ENCODE measurements around the gene FERMT3. TPM values are rescaled to one million over a fixed set of nuclear protein-coding genes. Genes with fewer than 3 reads are reported as not detected.

The FERMT3 gene
- total RNA-seq, 8 experiments from 2014 or later = 0.63 to 3.2 (median 2.2) TPM

- peak within 1 kb of the TSS; percentile 42 to 77 for H3K27ac ChIP-seq
- in situ Hi-C loops (cut with MboI; ENCODE audit: low pct_unique_long_range_greater_than_20kb in 2 of 9, low sequenced_read_pairs in 9 of 9, unreplicated experiment in 9 of 9) = no loop called here
- peak within 1 kb of the TSS; percentile 38 to 66 (median 53) for H3K4me3 ChIP-seq
- WGBS, 10 experiments = 0 to 7% (median 5%) methylated on average over 1 to 10 of the region's 62 CpGs; no CpG with 5 or more reads in 7 of the 10 experiments
- H3K4me1 ChIP-seq (replicated peaks in 1 of 2) = peaks cover 14 to 29% of the 10 kb centered on the region in 2 donors
- ATAC-seq (replicated peaks in 6 of 8) = peak; percentile 27 to 50 (median 46)
These were observed 27.5 kb downstream of the FERMT3 start, which contains the start of gene VEGFB for GRCh38 chr11:64233913-64234586. Gene VEGFB, plus strand, starts transcription at chr11:64234584. Its CDS starts 250 bp downstream, at chr11:64234834.

- Histone ChIP-seq H3K27ac (peak overlapping the region; percentile 42 to 77), H3K4me3 (peak overlapping the region; percentile 38 to 66 (median 53)), H3K4me1 (replicated peaks in 1 of 2) (peaks cover 8 to 25% of the 10 kb centered on the region in 2 donors)
- ATAC-seq (replicated peaks in 6 of 8) = peak; percentile 14 to 45 (median 38)
- WGBS, 10 experiments = 0% methylated on average over 1 of the region's 80 CpGs; no CpG with 5 or more reads in 9 of the 10 experiments
- in situ Hi-C loops (cut with MboI; ENCODE audit: low pct_unique_long_range_greater_than_20kb in 2 of 9, low sequenced_read_pairs in 9 of 9, unreplicated experiment in 9 of 9) = no loop called here
These were observed 28.3 kb downstream of the FERMT3 start for GRCh38 chr11:64234647-64235379.

GRCh38 chr11:64235437-64236161 lies 29.1 kb downstream of the FERMT3 start:
- Histone ChIP-seq H3K4me3 (peak overlapping the region; percentile 38 to 66 (median 53)), H3K27ac (peak overlapping the region in 1 of 2 donors; percentile 77), H3K4me1 (replicated peaks in 1 of 2) (peaks cover 13 to 30% of the 10 kb centered on the region in 2 donors)
- in situ Hi-C loops (cut with MboI; ENCODE audit: low pct_unique_long_range_greater_than_20kb in 2 of 9, low sequenced_read_pairs in 9 of 9, unreplicated experiment in 9 of 9) = no loop called here
- no peak for ATAC-seq (replicated peaks in 6 of 8)
- WGBS, 10 experiments = 67 to 98% (median 79%) methylated on average over 1 to 6 of the region's 12 CpGs; no CpG with 5 or more reads in 7 of the 10 experiments

- H3K4me3 ChIP-seq = no peak overlapping the region
- no peak for ATAC-seq (replicated peaks in 6 of 8)
- in situ Hi-C loops (cut with MboI; ENCODE audit: low pct_unique_long_range_greater_than_20kb in 2 of 9, low sequenced_read_pairs in 9 of 9, unreplicated experiment in 9 of 9) = no loop called here
- WGBS, 10 experiments = 77 to 100% methylated on average over 1 to 4 of the region's 12 CpGs; no CpG with 5 or more reads in 8 of the 10 experiments
- H3K4me1 ChIP-seq (replicated peaks in 1 of 2) = peaks cover 9 to 27% of the 10 kb centered on the region in 2 donors
- no peak overlapping the region for H3K27ac ChIP-seq
These were observed 31.0 kb downstream of the FERMT3 start for GRCh38 chr11:64237484-64237951.

GRCh38 chr11:64238076-64238475 lies 31.6 kb downstream of the FERMT3 start:
- WGBS, 10 experiments = 83 to 100% (median 100%) methylated on average over 1 to 7 of the region's 9 CpGs; no CpG with 5 or more reads in 5 of the 10 experiments
- in situ Hi-C loops (cut with MboI; ENCODE audit: low pct_unique_long_range_greater_than_20kb in 2 of 9, low sequenced_read_pairs in 9 of 9, unreplicated experiment in 9 of 9) = no loop called here
- no peak overlapping the region for H3K4me3 ChIP-seq
- no peak overlapping the region for H3K27ac ChIP-seq
- H3K4me1 ChIP-seq (replicated peaks in 1 of 2) = peaks cover 11 to 30% of the 10 kb centered on the region in 2 donors
- ATAC-seq (replicated peaks in 6 of 8) = no peak

- H3K4me1 ChIP-seq (replicated peaks in 1 of 2) = peaks cover 11 to 23% of the 10 kb centered on the region in 2 donors
- in situ Hi-C loops (cut with MboI; ENCODE audit: low pct_unique_long_range_greater_than_20kb in 2 of 9, low sequenced_read_pairs in 9 of 9, unreplicated experiment in 9 of 9) = no loop called here
- 53 to 100% (median 88%) methylated on average over 1 to 4 of the region's 5 CpGs; no CpG with 5 or more reads in 3 of the 10 experiments for WGBS, 10 experiments
- ATAC-seq (replicated peaks in 6 of 8) = no peak
- no peak overlapping the region for H3K4me3 ChIP-seq
- H3K27ac ChIP-seq = no peak overlapping the region
These were observed 32.5 kb downstream of the FERMT3 start for GRCh38 chr11:64238999-64239398.

GRCh38 chr11:64239662-64240434 lies 33.3 kb downstream of the FERMT3 start:
- WGBS, 10 experiments = 0 to 100% (median 68%) methylated on average over 1 to 8 of the region's 11 CpGs; no CpG with 5 or more reads in 1 of the 10 experiments
- in situ Hi-C loops (cut with MboI; ENCODE audit: low pct_unique_long_range_greater_than_20kb in 2 of 9, low sequenced_read_pairs in 9 of 9, unreplicated experiment in 9 of 9) = no loop called here
- peak overlapping the region; percentile 90 to 99 for H3K27ac ChIP-seq
- H3K4me3 ChIP-seq = peak overlapping the region; percentile 52 to 81 (median 65)
- peaks cover 11 to 22% of the 10 kb centered on the region in 2 donors for H3K4me1 ChIP-seq (replicated peaks in 1 of 2)
- no peak for ATAC-seq (replicated peaks in 6 of 8)

- H3K4me3 ChIP-seq = peak within 1 kb of the TSS; percentile 52 to 81 (median 65)
- H3K27ac ChIP-seq = peak within 1 kb of the TSS; percentile 90 to 99
- WGBS, 10 experiments = 0 to 15% (median 1%) methylated on average over 3 to 12 of the region's 58 CpGs; no CpG with 5 or more reads in 3 of the 10 experiments
- in situ Hi-C loops (cut with MboI; ENCODE audit: low pct_unique_long_range_greater_than_20kb in 2 of 9, low sequenced_read_pairs in 9 of 9, unreplicated experiment in 9 of 9) = no loop called here
- peak in 7 of 8 experiments; percentile 54 to 77 (median 68) for ATAC-seq (replicated peaks in 6 of 8)
- peaks cover 11 to 18% of the 10 kb centered on the region in 2 donors for H3K4me1 ChIP-seq (replicated peaks in 1 of 2)
These were observed 34.1 kb downstream of the FERMT3 start, which contains the start of gene FKBP2 for GRCh38 chr11:64240435-64241240. Gene FKBP2, plus strand, starts transcription at chr11:64241095. Its CDS starts 1,293 bp downstream, at chr11:64242388.

- in situ Hi-C loops (cut with MboI; ENCODE audit: low pct_unique_long_range_greater_than_20kb in 2 of 9, low sequenced_read_pairs in 9 of 9, unreplicated experiment in 9 of 9) = no loop called here
- ATAC-seq (replicated peaks in 6 of 8) = peak; percentile 64 to 82 (median 80)
- Histone ChIP-seq H3K4me3 (peak overlapping the region; percentile 52 to 81 (median 65)), H3K27ac (peak overlapping the region; percentile 90 to 99), H3K4me1 (replicated peaks in 1 of 2) (peaks cover 11 to 17% of the 10 kb centered on the region in 2 donors)
- no CpG with 5 or more reads among the region's 24 CpGs for WGBS, 10 experiments
These were observed 34.6 kb downstream of the FERMT3 start for GRCh38 chr11:64241241-64241490.

- peak; percentile 1 to 16 (median 4) for ATAC-seq (replicated peaks in 6 of 8)
- H3K27ac ChIP-seq = peak overlapping the region; percentile 79 to 90
- in situ Hi-C loops (cut with MboI; ENCODE audit: low pct_unique_long_range_greater_than_20kb in 2 of 9, low sequenced_read_pairs in 9 of 9, unreplicated experiment in 9 of 9) = no loop called here
- WGBS, 10 experiments = 0% methylated on average over 1 to 2 of the region's 63 CpGs; no CpG with 5 or more reads in 6 of the 10 experiments
- H3K4me3 ChIP-seq = peak overlapping the region; percentile 52 to 81 (median 65)
- peaks cover 11 to 17% of the 10 kb centered on the region in 2 donors for H3K4me1 ChIP-seq (replicated peaks in 1 of 2)
These were observed 35.2 kb downstream of the FERMT3 start for GRCh38 chr11:64241491-64242374.

All from motor neuron (in vitro differentiated cells).